Peyer's patch (tissue), 4 donors: Measurements from ENCODE around the gene OGA. TPM values are rescaled to one million over a fixed set of nuclear protein-coding genes. Genes with fewer than 3 reads are reported as not detected.

ENCODE experiments used
- DNase-seq, 3 donors: peaks; one replicate each; pipeline ENCODE4 v3.0.0-alpha.2; 2017 to 2019
- H3K27ac ChIP-seq, 4 donors: fragments of 200-600 bp; sonication (generic); one replicate each; pipeline ENCODE4 v1.5.1; 2016 to 2019
- H3K27me3 ChIP-seq, 2 donors: fragments of 200-600 bp; sonication (generic); one replicate each; pipeline ENCODE4 v1.5.1; 2019
- H3K36me3 ChIP-seq, 3 donors: fragments of 200-600 bp; sonication (generic); one replicate each; pipeline ENCODE4 v1.5.1; 2016 to 2019
- H3K4me1 ChIP-seq, 4 donors: fragments of 200-600 bp; sonication (generic); one replicate each; pipeline ENCODE4 v1.5.1; 2016 to 2019
- H3K4me3 ChIP-seq, 4 donors: fragments of 200-600 bp; sonication (generic); 1 replicate in 3 of 4; 2 replicates in 1 of 4; pipeline ENCODE4 v1.5.1; 2016 to 2019; ENCODE audit warnings: mild to moderate bottlenecking in 1 of 4
- H3K9me3 ChIP-seq, 4 donors: fragments of 200-600 bp; sonication (generic); one replicate each; pipeline ENCODE4 v1.5.1; 2016 to 2019; ENCODE audit warnings: mild to moderate bottlenecking in 1 of 4
- POLR2A ChIP-seq, 2 donors: fragments of 450-650 bp; IDR thresholded peaks; one replicate each; pipeline ENCODE4 v1.5.1; 2017; ENCODE audit warnings: antibody characterized with exemption in 2 of 2, mild to moderate bottlenecking in 2 of 2, moderate library complexity in 2 of 2
- total RNA-seq, 4 donors: library from RNA; depleted of rRNA; stranded (reverse); fragments of >200 nt; gene quantifications; one replicate each; pipeline ENCODE4 v1.1.0, GENCODE V29; 2016
- TF ChIP-seq, protein P1 (sequence below), 6 experiments: fragments of 450-650 bp in 4 of 6; fragments of 200-600 bp in 2 of 6; sonication (generic) in 1 of 6; IDR thresholded peaks; one replicate each; pipeline ENCODE4 v1.5.1; 2017 to 2019; ENCODE audit warnings: antibody characterized with exemption in 6 of 6, mild to moderate bottlenecking in 3 of 6, moderate library complexity in 1 of 6

The OGA gene
- total RNA-seq, 4 donors from 2014 or later = 142 to 367 (median 173) TPM

DNA sequence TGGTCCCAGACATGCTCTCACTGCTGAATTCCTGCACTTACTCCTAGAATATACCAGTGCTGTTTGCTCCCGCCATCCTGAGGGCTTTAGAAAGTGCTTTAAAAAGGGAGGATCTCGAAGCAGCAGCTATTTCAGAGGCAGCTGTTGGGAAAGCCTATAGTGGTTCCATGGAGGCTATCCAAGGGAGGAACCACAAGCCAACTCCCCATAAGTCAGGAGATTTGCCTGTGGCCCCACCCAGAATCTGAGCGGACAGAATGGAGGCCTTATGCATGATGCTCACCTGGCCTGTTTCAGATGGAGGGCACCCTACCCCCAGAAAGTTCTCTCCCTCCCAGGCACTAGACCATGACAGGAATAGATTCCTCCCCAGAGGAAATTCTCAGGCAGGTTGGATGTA is 27.6 kb upstream of the OGA start:
- Histone ChIP-seq H3K4me1 (peaks cover under 1 to 14% (median 3%) of the 10 kb centered on the region in 4 donors), H3K4me3 (no peak overlapping the region), H3K27ac (no peak overlapping the region), H3K27me3 (no peaks in the 10 kb centered on the region), H3K36me3 (peaks cover 0 to 45% (median 0%) of the 10 kb centered on the region in 3 donors), H3K9me3 (no peaks in the 10 kb centered on the region)
- peak in 1 of 3 donors; percentile 18 for DNase-seq
- TF ChIP-seq, protein P1, sequence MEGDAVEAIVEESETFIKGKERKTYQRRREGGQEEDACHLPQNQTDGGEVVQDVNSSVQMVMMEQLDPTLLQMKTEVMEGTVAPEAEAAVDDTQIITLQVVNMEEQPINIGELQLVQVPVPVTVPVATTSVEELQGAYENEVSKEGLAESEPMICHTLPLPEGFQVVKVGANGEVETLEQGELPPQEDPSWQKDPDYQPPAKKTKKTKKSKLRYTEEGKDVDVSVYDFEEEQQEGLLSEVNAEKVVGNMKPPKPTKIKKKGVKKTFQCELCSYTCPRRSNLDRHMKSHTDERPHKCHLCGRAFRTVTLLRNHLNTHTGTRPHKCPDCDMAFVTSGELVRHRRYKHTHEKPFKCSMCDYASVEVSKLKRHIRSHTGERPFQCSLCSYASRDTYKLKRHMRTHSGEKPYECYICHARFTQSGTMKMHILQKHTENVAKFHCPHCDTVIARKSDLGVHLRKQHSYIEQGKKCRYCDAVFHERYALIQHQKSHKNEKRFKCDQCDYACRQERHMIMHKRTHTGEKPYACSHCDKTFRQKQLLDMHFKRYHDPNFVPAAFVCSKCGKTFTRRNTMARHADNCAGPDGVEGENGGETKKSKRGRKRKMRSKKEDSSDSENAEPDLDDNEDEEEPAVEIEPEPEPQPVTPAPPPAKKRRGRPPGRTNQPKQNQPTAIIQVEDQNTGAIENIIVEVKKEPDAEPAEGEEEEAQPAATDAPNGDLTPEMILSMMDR (IDR thresholded peaks at IDR 0.05) = no peak
- TF ChIP-seq POLR2A (IDR thresholded peaks at IDR 0.05) = no peak

DNA sequence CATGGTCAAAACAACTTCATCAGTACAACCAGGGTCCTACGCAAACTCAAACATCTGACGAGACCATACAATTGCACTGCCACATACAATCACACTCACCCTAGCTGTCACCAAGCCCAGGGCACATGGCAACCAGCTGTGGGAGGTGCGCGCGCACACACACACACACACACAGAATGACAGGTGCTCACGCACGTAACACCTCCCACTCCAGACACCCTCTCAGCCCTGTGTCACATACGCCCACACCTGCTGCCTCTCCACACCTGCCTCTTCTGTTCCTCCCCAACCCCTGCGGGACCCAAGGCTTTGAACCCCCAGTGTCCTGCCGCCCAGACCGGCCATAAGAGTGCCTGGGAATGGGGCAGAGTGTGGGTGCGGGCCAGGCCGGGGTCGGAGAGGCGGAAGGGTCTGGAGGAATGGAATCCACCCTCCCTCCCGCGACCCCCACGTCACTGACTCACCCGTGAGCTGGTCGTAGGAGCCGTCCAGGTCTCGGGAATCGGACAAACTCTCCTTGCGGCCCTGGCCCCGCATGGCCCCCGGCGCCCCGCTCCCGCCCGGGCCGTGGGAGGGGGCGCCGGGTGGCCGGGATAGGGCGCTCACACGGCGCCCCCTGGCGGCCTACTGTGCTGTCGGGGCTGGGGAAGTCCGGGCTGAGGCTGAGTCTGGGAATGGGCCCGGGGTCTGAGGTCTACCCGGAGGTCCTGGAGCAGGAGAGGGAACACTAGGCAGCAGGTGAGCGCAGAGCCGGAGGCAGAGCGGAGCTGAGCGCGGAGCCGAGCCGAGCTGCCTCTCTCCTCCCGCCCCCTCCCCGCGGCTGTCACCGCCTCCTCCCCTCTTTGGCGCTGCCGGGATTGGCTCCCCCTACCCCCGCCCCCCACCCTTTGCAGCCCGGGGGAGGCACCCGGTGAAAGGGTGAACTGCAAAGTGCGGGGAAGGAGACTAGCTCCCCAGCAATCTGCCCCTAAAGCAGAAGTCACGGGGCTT is 25.1 kb upstream of the OGA start, which contains the start of gene KCNIP2:
Gene KCNIP2, minus strand, starts transcription at position 769 of the 990 bp plus-strand sequence. Its CDS starts 232 bp downstream, at position 537.
- H3K27me3 ChIP-seq = no peaks in the 10 kb centered on the region
- peak in 2 of 3 donors; percentile 63 to 79 for DNase-seq
- peaks cover 3 to 30% (median 9%) of the 10 kb centered on the region in 4 donors for H3K4me1 ChIP-seq
- peaks cover 0 to 30% (median 0%) of the 10 kb centered on the region in 3 donors for H3K36me3 ChIP-seq
- peak within 1 kb of the TSS in 1 of 4 donors; percentile 64 for H3K27ac ChIP-seq
- TF ChIP-seq, protein P1 (IDR thresholded peaks at IDR 0.05) = peak in 4 of 6 experiments; percentile 12 to 72 (median 46)
- TF ChIP-seq POLR2A (IDR thresholded peaks at IDR 0.05) = no peak
- no peaks in the 10 kb centered on the region for H3K9me3 ChIP-seq
- peak within 1 kb of the TSS; percentile 22 to 46 (median 32) for H3K4me3 ChIP-seq

DNA sequence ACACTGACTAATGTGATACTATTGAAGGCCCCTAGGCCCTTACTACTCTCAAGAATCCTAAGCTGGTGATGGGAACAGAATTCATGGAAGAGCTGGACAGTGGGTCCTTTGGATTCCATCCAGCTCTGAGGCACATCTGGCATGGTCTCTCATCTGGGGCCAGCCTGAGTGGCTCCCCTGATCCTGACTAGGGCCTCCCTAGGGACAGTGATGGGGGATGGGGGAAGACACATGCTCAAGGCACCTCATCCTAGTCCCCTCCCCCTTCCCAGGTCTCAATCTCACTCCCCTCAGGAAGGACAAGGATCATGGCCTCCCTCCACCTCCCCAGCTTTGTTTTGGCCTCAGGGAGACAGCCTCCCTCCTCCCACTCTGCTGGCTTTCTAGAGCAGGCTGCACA is 23.6 kb upstream of the OGA start:
- no peak for TF ChIP-seq POLR2A (IDR thresholded peaks at IDR 0.05)
- TF ChIP-seq, protein P1 (IDR thresholded peaks at IDR 0.05) = no peak
- DNase-seq = no peak
- Histone ChIP-seq H3K4me3 (no peak overlapping the region), H3K27ac (no peak overlapping the region), H3K36me3 (peaks cover 0 to 15% (median 0%) of the 10 kb centered on the region in 3 donors), H3K4me1 (peaks cover 3 to 30% (median 9%) of the 10 kb centered on the region in 4 donors), H3K9me3 (no peaks in the 10 kb centered on the region), H3K27me3 (no peaks in the 10 kb centered on the region)

DNA sequence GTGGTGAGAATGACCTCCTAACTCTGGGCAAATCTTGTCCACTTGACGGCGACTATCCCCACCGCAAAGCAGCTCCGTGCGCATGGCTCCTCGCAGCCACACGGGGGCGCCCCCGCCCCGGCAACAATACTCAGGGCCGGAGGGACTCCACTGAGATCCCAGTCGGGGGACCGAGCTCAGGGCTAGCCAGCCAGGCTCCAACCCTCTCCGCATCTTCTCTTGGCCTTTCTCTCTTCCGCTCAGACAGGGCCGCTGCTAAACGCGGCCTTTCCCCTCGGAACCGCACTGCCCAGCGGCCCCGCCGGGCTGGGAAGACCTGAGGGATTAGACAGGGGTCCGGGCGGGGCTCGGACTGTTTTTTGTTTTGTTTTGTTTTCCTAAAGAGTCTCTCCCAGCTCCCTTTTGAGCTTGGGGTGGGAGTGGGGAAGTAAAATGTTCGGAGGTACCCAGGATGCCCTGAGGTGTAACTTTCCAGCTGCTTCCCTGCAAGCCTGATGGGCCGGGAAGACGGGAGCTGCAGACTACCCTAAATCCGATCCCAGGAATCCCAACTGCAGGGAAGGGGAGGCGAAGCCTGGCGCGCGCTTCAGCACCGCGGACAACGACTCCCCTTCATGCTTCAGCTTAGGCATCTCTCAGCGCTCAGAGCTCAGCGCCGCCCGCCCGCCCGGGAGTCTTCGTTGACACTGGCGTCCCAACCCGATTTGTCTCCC is 22.7 kb upstream of the OGA start:
- DNase-seq = peak; percentile 75 to 91 (median 83)
- no peaks in the 10 kb centered on the region for H3K9me3 ChIP-seq
- H3K4me3 ChIP-seq = peak overlapping the region; percentile 28 to 49 (median 46)
- peaks cover 3 to 30% (median 9%) of the 10 kb centered on the region in 4 donors for H3K4me1 ChIP-seq
- H3K27me3 ChIP-seq = no peaks in the 10 kb centered on the region
- peak overlapping the region in 1 of 4 donors; percentile 19 for H3K27ac ChIP-seq
- TF ChIP-seq POLR2A (IDR thresholded peaks at IDR 0.05) = no peak
- TF ChIP-seq, protein P1 (IDR thresholded peaks at IDR 0.05) = peak; percentile 80 to 93 (median 84)
- peaks cover 0 to 6% (median 0%) of the 10 kb centered on the region in 3 donors for H3K36me3 ChIP-seq

DNA sequence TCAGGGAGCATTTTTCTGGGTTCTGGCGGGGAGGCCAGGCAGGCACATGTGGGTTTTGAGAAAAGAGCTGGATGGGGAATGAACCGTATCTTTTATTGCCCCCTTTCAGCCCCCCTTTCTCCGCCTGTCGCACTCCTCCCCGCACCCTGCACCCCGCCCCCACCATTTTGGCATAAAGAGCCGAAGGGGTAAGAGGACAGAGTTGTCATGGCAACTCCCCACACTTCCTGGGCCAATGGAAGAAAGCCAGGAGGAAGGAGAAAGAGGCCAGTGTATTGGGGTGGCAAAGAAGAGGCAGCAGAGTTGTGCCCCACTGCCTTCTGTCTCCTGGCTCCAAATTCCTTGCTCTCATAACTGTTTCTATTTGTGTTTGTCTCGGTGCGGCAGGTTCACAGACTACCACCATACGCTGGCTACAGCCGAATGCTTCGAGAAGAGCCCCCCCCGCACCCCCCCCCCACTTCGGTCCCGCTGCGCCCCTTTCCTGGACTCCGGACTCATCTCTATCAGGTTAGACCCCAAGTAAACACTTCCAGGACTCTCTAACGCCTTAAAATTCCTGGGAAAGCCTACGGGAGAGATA is 21.9 kb upstream of the OGA start:
- no peak for DNase-seq

More for the DNA sequence above, 21.9 kb upstream of the OGA start:
- Histone ChIP-seq H3K4me3 (peak overlapping the region; percentile 28 to 50 (median 49)), H3K27ac (peak overlapping the region in 1 of 4 donors; percentile 28), H3K27me3 (no peaks in the 10 kb centered on the region), H3K4me1 (peaks cover 3 to 30% (median 9%) of the 10 kb centered on the region in 4 donors), H3K9me3 (no peaks in the 10 kb centered on the region), H3K36me3 (no peaks in the 10 kb centered on the region)
- TF ChIP-seq POLR2A (IDR thresholded peaks at IDR 0.05) = no peak
- TF ChIP-seq, protein P1 (IDR thresholded peaks at IDR 0.05) = no peak
